Hematopoietic multipotent progenitor cell treated with erythropoietin and hydrocortisone succinate and interleukin-3 and kit ligand, for 8 days (in vitro differentiated cells): ENCODE data around the gene PALS1.
"Not testable (repeated sequence)": the region's sequence is repeated elsewhere in the genome, so short reads cannot be mapped to it uniquely, and the experiment has no call there.

Experiments used
- DNase-seq: peaks from one replicate; pipeline ENCODE4 v3.0.0-alpha.2; 2015

The PALS1 gene

GRCh38 chr14:67263499-67264149 is 22.4 kb downstream of the PALS1 start:
- DNase-seq = peak; percentile 34

- no peak for DNase-seq
Observed at GRCh38 chr14:67265131-67265530, 23.9 kb downstream of the PALS1 start.

- no peak for DNase-seq
Observed at GRCh38 chr14:67267576-67268328, 26.5 kb downstream of the PALS1 start.

GRCh38 chr14:67268426-67269150 is 27.4 kb downstream of the PALS1 start:
- peak; percentile 50 for DNase-seq

- no peak for DNase-seq
Observed at GRCh38 chr14:67269298-67270060, 28.2 kb downstream of the PALS1 start.

GRCh38 chr14:67270145-67270753 is 29.0 kb downstream of the PALS1 start:
- no peak for DNase-seq

GRCh38 chr14:67270933-67271332 is 29.7 kb downstream of the PALS1 start:
- DNase-seq = no peak

GRCh38 chr14:67273281-67273680 is 32.0 kb downstream of the PALS1 start:
- DNase-seq = not testable (repeated sequence)

- no peak for DNase-seq
Observed at GRCh38 chr14:67276131-67276530, 34.9 kb downstream of the PALS1 start.

GRCh38 chr14:67280506-67280905 is 39.3 kb downstream of the PALS1 start:
- no peak for DNase-seq

- peak; percentile 57 for DNase-seq
Observed at GRCh38 chr14:67285876-67286452, 44.7 kb downstream of the PALS1 start.
